DMS53 treated with DMSO at 0.1 percent for 48 hours (cell line): ENCODE results near the gene UBE2S.
"Not testable (repeated sequence)": the region's sequence is repeated elsewhere in the genome, so short reads cannot be mapped to it uniquely, and the experiment has no call there.

ENCODE experiments used
- DNase-seq: peaks from one replicate; lab custom pipeline; 2025; ENCODE audit not compliant: unreplicated experiment; lab: John Stamatoyannopoulos, UW

Gene UBE2S

DNA sequence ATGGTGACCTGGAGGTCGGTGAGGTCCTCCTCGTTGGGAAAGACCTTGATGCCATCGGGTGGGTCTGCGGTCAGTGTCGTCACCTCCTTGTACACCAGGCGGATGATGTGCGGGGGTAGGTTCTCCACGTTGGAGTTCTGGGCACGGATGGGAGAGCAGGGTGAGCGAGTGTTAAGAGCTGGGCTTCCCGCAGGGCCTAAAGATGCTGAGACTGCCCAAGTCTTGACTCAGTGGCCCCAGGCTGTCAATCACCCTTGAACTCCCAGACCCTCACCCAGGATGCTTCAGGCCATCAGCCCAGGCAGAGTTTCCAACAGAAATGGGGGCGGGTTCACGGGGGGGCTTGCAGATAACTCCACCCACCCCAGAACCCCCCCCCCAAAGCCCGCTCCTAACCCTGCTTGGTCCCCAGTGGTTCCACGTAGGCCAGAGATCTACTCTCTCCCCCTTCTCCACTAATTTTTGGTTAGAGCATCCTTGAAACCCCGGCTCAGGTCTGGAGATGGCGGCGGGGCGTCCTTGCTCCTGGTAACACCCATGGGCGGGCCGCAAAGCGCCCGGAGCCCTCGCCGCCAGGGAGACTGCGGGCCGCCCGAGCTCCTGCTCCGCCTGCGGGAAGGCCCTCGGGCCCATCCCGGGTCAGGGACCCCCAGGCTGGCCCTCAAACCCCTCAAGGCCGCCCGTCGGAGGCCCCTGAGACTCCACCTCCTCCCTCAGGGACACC is 600 bp downstream of the UBE2S start:
- DNase-seq: no peak

DNA sequence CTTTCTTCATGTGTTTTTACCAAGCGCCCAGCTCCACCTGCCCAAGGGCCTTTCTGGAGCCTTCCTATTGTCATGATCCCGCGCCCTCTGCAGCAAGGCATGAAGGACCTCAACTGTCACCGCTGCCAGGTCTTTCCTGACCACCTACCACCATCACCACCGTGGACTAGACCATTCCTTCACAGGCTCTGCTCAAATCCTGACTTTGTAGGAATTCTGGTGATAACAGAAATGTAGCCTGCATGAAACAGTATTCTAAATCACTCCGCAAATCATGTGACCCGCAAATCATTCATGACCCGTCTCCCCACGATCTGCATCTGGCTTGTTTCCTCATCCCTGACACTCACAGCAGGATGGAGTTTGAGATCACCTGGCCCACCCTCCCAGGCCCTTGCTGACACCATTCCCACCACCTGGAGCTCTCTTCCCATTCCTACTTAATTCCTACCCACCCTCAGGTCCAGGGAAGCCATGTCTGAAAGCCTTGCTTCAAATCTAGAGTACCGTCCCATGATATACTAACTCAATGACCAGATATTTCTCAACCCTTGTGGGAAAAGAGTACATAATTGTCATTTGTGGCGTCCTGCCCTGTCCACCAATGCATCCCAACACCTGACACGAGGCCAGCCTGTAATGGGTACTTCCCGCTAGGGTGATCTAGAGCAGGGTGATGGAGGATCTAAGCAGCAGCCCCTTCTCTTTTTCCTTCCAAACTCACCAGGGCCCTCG is 1.3 kb downstream of the UBE2S start:
- DNase-seq: no peak

DNA sequence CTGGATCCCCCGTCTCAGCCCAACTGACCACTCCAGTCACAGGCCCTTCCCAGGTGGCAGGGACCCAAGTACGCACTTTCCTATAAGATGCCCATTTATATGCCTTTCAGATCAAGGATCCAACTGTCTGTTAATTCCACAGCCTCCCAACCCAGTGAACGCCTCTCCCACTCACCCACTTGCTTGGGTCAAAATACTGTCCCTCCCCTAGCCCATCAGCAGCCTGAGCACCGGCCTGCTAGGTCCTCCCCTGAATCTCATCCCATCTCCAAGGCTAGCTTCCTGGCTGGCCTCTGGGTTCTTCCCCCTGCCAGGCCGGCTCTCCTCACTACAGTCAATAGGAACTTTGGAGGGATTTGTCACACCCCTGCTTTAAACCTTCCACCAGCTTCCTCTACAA is 1.9 kb downstream of the UBE2S start:
- no peak for DNase-seq

DNA sequence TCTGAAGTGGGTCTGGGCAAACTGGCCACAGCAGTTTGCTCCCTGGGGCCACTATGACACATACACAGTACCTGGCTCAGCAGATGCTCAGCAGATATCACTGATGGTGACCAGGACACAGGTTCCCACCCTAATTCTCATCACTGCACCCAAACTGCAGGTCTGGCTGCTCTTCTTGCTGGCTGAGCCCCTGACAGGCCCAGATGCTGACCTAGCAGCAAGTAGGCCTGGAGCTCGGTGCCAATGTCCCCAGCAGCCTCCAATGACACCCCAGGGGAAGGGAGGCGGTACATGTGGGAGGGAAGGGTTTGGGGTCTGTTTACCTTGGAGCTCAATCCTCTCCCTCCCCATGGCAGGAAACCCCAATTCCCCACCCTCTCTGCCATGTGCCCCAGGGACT is 5.1 kb downstream of the UBE2S start:
- no peak for DNase-seq

- not testable (repeated sequence) for DNase-seq
Measured at GRCh38 chr19:55401390-55401789, 6.2 kb downstream of the UBE2S start.

- DNase-seq: no peak
Measured at GRCh38 chr19:55400281-55401087, 7.1 kb downstream of the UBE2S start.

DNA sequence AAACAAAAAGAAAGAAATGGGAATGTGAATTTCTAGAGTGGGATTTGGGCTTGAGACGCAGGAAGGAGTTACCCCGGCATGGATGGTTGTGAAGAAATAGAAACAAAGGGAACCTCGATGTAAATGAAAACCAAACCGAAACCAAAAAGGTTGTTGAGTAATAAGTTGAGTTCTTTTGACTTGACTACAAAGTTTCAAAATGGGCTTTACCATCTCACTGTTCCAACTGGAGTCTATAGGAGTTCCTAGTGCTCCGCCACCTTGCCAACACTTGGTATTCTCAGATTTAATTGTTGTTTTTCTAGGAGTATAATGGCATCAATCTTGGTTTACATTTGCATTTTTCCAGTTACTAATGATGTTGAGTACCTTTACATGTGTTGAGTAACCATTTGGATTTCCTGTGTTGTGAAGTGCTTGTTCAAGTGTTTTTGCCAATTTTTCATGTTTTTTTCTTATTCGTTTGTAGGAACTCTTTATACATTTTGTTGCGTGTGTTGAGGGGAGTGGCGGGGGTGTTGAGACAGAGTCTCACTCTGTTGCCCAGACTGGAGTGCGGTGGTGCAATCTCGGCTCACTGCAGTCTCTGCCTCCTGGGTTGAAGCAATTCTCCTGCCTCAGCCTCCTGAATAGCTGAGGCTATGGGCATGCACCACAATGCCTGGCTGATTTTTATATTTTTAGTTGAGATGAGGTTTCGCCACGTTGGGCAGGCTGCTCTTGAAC is 9.2 kb downstream of the UBE2S start:
- DNase-seq: no peak

DNA sequence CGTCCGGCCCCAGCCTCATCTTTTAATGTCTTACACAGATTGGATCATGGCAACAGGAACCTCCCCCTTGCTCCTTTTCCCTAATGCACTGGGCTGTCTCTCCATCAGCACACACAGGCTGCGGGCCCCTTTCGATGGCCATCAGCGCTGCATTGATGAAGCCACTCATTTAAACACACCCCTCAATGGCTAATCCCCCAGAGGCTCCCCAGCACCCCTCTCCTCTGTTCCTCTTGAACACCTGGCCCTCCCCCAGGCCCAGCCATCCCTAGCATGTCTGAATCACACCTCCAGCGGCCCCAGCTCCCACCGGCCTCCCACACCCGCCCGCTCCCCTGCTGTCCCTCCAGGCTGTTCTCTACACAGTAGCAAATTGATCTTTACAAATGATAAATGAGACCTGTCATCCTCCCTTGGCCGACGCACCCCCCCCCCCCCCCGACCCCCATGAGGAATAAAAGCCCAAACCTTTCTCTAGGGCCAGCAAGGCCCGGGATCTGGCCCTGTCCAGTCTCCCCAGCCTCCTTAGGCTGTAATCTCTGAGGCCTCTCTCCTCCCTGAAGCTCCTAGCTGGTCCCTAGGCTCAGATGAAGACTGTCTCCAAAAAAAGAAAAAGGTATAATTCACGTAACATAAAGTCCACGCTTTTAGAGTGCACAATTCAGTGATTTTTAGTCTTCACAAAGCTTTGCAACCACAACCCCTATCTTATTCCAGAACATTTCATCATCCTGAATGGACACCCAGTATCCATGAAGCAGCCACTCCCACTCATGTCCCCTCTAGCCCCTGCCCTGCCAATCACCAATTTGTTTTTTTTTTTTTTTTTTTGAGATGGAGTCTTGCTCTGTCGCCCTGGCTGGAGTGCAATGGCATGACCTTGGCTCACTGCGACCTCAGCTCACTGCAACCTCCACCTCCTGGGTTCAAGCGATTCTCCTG is 14.5 kb downstream of the UBE2S start:
- DNase-seq: no peak

GRCh38 chr19:55391702-55392615 is 15.6 kb downstream of the UBE2S start:
- DNase-seq: no peak

- DNase-seq: no peak
Measured at GRCh38 chr19:55391191-55391670, 16.4 kb downstream of the UBE2S start.

GRCh38 chr19:55390461-55390880 is 17.1 kb downstream of the UBE2S start:
- no peak for DNase-seq

DNA sequence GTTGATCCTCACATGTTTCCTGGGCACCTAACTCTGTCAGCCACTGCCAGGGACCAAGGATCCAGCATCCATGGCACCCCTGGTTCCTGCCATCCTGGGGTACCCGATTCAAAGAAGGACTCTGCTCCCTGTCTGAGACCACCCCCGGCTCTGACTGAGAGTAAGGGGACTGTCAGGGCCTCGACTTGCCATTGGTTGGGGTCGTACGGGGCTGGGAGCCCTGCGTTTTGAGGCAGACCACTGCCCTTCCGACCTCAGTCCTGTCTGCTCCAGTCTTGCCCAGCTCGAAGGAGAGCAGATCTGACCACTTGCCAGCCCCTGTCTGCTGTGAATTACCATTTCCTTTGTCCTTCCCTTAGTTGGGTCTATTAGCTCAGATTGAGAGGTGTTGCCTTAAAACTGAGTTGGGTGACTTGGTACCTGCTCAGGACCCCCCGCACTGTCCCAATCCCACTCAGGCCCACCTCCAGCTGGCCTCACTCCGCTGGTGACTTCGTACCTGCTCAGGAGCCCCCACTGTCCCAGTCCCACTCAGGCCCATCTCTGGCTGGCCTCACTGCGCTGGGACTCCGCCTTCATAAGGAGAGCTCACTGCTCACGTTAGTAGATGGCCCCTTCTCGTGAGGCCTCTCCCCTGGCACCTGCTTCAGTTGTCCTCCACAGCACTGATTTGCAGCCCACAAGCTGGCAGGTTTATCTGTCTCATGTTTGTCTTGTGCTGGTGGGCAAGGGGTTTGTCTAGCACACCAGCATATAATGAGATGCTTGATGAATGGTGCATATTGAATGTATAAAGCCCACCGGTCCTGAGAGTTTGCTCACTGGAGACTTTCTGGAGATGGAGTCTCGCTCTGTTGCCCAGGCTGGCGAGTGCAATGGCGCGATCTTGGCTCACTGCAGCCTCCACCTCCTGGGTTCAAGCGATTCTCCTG is 17.9 kb downstream of the UBE2S start:
- DNase-seq: no peak

DNA sequence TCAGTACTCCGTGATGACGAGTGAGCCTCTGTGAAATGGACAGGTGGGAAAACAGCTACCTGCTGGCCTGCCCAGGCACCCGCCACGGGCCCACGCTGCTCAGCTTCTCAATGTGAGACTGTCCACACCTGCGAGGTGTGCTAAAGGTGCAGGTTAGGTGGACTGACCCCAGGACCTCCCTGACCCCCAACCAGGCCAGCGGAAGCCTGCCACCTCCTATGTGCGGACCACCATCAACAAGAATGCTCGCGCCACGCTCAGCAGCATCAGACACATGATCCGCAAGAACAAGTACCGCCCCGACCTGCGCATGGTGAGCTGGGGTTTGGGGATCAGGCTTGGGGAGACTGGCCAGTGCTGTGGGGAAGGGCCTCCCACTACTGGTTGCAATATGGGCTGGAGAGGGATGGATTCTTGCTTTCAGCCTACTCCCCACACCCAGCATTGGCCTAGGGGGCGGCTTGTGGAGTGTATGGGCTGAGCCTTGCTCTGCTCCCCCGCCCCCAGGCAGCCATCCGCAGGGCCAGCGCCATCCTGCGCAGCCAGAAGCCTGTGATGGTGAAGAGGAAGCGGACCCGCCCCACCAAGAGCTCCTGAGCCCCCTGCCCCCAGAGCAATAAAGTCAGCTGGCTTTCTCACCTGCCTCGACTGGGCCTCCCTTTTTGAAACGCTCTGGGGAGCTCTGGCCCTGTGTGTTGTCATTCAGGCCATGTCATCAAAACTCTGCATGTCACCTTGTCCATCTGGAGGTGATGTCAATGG is 19.7 kb downstream of the UBE2S start:
- no peak for DNase-seq

DNA sequence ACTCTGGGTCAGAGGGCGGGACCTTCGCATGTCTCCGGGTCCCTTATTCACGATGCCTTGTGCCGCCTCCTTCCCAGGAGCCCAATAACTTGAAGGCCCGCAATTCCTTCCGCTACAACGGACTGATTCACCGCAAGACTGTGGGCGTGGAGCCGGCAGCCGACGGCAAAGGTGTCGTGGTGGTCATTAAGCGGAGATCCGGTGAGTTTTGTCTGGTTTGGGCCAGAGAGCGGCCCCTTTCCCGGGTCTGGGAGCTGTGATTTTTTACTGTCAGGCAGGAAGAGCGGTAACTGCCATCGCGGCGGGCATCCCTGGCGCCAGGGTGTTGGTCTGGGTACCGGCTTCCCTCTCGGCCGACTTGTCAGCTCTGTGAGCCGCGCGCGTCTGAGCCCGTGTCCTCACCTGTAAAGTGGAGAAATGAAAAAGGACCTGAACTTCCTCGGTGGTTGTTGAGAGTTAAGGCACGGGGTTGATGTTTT is 21.1 kb downstream of the UBE2S start:
- DNase-seq: no peak

DNA sequence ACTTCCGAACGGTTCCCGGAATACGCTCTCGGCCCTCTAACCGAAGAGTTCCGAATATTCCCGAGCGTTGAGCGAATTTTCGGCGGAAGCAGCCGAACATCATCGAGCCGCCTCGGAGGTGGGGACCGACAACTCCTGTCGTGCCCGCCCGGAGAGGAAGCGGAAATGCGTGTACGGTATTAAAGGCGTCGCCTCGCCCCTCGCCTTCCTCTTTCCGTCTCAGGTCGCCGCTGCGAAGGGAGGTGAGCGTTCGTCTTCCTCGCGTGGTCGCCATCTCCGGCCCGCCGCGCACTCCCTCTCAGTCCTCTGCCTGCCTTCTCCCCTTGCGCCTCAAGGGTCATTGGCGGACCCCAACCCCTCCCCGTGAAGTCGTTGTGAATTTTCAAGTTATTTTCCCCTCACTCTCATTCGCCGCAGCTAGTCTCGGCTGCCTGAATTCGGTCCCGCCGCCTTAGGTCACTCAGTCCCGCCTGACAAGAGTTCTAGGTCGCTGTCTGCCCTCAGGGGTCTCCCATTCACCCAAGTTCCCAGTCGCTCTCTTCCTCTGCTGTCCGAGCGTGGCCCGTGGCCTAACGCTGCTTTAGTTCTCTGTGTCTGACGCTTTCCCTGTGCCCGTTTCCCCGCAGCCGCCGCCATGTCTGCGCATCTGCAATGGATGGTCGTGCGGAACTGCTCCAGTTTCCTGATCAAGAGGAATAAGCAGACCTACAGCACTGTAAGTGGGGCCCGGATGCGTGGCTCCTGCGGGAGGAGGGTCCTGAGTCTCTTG is 21.7 kb downstream of the UBE2S start, which contains the start of gene RPL28:
RPL28 (plus strand) TSS at position 209 of the 769 bp plus-strand sequence; CDS start at position 635, 426 bp downstream.
- DNase-seq: peak; percentile 97
